Duodenal mucosa (tissue), 2 donors: Measurements from ENCODE around the gene BMP2K.

ENCODE experiments used
- H3K27ac ChIP-seq: one replicate; pipeline ENCODE4 v1.7.0; 2013; ENCODE audit warnings: low read depth, low read length
- H3K27me3 ChIP-seq, 2 donors: one replicate each; pipeline ENCODE4 v1.7.0; 2013; ENCODE audit warnings: low read length in 2 of 2, control low read depth in 1 of 2; ENCODE audit not compliant: insufficient read depth in 2 of 2, control insufficient read depth in 1 of 2
- H3K36me3 ChIP-seq, 2 donors: one replicate each; pipeline ENCODE4 v1.7.0; 2013; ENCODE audit warnings: low read length in 2 of 2, control low read depth in 1 of 2; ENCODE audit not compliant: insufficient read depth in 2 of 2, control insufficient read depth in 1 of 2
- H3K4me1 ChIP-seq, 2 donors: one replicate each; pipeline ENCODE4 v1.7.0; 2013; ENCODE audit warnings: low read length in 2 of 2, control low read depth in 1 of 2; ENCODE audit not compliant: insufficient read depth in 2 of 2, control insufficient read depth in 1 of 2
- H3K4me3 ChIP-seq, 2 donors: one replicate each; pipeline ENCODE4 v1.7.0; 2013; ENCODE audit warnings: low read length in 2 of 2, low read depth in 1 of 2
- H3K9ac ChIP-seq, 2 donors: one replicate each; pipeline ENCODE4 v1.7.0; 2013; ENCODE audit warnings: low read length in 2 of 2, low read depth in 1 of 2
- H3K9me3 ChIP-seq, 2 donors: one replicate each; pipeline ENCODE4 v1.7.0; 2013; ENCODE audit warnings: low read length in 2 of 2, control low read depth in 1 of 2; ENCODE audit not compliant: control insufficient read depth in 1 of 2

BMP2K gene

GRCh38 chr4:78775303-78776078 is 659 bp upstream of the BMP2K start:
- Histone ChIP-seq H3K4me1 (peaks cover 3 to 9% of the 10 kb centered on the region in 2 donors), H3K27me3 (no peaks in the 10 kb centered on the region), H3K9ac (peak overlapping the region; percentile 95 to 100)

DNA sequence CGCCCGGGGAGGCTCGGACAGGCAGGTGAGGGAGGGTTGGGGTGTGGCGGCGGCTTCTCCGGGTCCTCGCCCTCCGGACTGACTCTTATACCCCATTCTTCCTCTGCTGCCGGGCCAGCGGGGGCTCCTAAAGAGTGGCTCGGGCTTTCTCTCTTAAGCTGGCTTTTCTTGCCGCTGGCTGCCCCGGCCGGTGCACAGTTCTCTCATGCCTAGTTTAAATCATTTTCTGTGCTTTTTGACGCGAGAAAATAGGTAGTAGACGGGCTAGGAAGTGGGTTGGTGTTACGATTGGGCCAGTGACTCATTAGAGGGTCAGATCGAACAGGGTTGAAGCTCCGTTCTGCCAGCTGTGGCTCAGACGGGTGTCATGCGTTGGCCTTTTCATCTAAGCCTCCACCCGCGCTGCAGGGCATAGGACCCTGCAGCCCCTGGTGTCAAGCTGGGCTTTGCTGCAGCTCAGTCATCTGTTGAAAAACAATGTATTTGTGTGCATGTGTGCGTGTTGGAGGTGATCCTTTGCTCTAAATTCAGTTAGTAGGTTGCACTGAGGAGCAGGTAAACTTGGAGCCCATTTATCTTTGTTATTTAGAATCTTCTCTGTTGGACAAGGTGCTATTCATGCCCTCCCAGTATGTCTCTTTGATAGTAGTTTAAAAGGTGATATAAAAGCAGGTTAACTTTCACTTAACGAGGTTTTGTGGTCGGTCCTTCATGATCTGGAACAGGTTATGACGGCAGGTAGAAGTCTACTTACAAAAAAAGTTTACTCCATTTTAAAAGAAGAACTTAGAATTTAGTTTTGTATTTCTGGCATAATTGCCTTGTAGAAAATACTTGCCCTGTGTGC is 802 bp downstream of the BMP2K start:
- H3K9me3 ChIP-seq, result no peaks in the 10 kb centered on the region
- H3K4me1 ChIP-seq, result peaks cover 7 to 12% of the 10 kb centered on the region in 2 donors
- H3K9ac ChIP-seq, result peak overlapping the region; percentile 61 to 90
- peak overlapping the region; percentile 34 for H3K27ac ChIP-seq
- no peaks in the 10 kb centered on the region for H3K27me3 ChIP-seq
- H3K36me3 ChIP-seq, result no peaks in the 10 kb centered on the region
- peak overlapping the region; percentile 95 to 98 for H3K4me3 ChIP-seq

More at GRCh38 chr4:78775303-78776078, 659 bp upstream of the BMP2K start:
- H3K9me3 ChIP-seq, result no peaks in the 10 kb centered on the region
- H3K4me3 ChIP-seq, result peak overlapping the region; percentile 95 to 98
- no peaks in the 10 kb centered on the region for H3K36me3 ChIP-seq
- peak overlapping the region; percentile 94 for H3K27ac ChIP-seq

DNA sequence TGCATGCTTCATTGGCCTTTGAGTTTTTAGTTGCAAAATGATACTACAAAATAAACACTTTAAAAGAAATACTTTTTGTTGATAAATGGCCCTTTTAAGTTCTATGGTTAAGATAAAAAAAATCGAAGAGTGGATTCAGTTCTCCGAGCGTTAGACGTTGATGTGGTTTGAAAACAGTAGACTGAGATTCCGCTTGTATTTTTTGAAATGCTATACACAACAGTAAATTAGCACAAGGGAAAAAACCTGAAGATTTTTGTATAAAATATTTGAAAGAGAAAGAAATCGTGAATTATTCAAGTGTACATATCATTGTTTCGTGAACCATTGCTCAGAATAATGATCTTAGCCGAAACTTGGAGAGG is 1.4 kb downstream of the BMP2K start:
- no peak overlapping the region for H3K27ac ChIP-seq
- H3K9me3 ChIP-seq, result no peaks in the 10 kb centered on the region

GRCh38 chr4:78778530-78778929 is 2.4 kb downstream of the BMP2K start:
- Histone ChIP-seq H3K9me3 (no peaks in the 10 kb centered on the region), H3K4me3 (peak overlapping the region; percentile 3), H3K4me1 (peaks cover 7 to 16% of the 10 kb centered on the region in 2 donors), H3K9ac (no peak overlapping the region), H3K27me3 (no peaks in the 10 kb centered on the region), H3K36me3 (no peaks in the 10 kb centered on the region), H3K27ac (no peak overlapping the region)

More for the DNA sequence above, 1.4 kb downstream of the BMP2K start:
- Histone ChIP-seq H3K36me3 (no peaks in the 10 kb centered on the region), H3K4me3 (peak overlapping the region; percentile 95 to 98), H3K4me1 (peaks cover 7 to 16% of the 10 kb centered on the region in 2 donors), H3K9ac (peak overlapping the region in 1 of 2 donors; percentile 61), H3K27me3 (no peaks in the 10 kb centered on the region)

GRCh38 chr4:78779280-78779679 is 3.1 kb downstream of the BMP2K start:
- Histone ChIP-seq H3K4me3 (no peak overlapping the region), H3K27ac (no peak overlapping the region), H3K27me3 (no peaks in the 10 kb centered on the region), H3K4me1 (peaks cover 7 to 16% of the 10 kb centered on the region in 2 donors), H3K9ac (no peak overlapping the region), H3K36me3 (no peaks in the 10 kb centered on the region), H3K9me3 (no peaks in the 10 kb centered on the region)

- Histone ChIP-seq H3K27ac (no peak overlapping the region), H3K4me3 (no peak overlapping the region), H3K36me3 (no peaks in the 10 kb centered on the region), H3K9ac (no peak overlapping the region), H3K9me3 (no peaks in the 10 kb centered on the region), H3K27me3 (no peaks in the 10 kb centered on the region), H3K4me1 (peaks cover 7 to 16% of the 10 kb centered on the region in 2 donors)
Measured at GRCh38 chr4:78780093-78780492, 3.9 kb downstream of the BMP2K start.

- no peaks in the 10 kb centered on the region for H3K9me3 ChIP-seq
- no peaks in the 10 kb centered on the region for H3K27me3 ChIP-seq
- no peak overlapping the region for H3K27ac ChIP-seq
- H3K4me1 ChIP-seq, result peaks cover 7 to 16% of the 10 kb centered on the region in 2 donors
- no peak overlapping the region for H3K4me3 ChIP-seq
- H3K9ac ChIP-seq, result no peak overlapping the region
- H3K36me3 ChIP-seq, result no peaks in the 10 kb centered on the region
Measured at GRCh38 chr4:78781139-78781538, 5.0 kb downstream of the BMP2K start.

- no peak overlapping the region for H3K27ac ChIP-seq
Measured at GRCh38 chr4:78781924-78782323, 5.8 kb downstream of the BMP2K start.

DNA sequence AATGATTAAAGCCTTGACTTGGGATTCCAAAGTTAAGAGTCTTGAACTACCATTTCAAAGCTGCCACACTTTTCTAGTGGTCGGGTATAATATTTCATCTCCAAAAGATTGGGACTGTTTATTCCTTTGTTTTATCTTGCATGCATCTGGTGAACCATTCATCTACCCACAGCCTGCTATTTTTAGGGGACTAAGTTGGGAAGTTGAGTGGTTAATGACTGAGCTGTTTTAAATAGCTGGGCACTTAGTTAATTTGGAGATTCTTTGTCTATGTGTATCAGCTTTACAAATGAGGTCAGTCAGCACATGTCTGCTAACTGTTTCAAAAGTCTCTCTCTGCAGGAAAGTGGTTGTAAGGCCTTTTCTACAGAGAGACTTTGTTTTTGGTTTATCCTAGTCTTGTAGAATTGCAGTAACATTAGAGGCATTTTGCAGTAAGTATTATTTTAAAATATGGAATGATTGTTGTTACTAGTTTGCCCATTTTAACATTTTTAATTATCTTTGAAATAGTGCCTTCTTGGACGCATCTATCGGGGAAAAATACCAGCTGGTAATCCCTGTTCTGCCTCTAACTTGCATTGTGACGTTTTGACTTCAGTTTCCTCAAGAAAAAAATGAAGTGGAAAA is 8.2 kb downstream of the BMP2K start:
- peaks cover 3 to 14% of the 10 kb centered on the region in 2 donors for H3K4me1 ChIP-seq
- H3K36me3 ChIP-seq, result no peaks in the 10 kb centered on the region
- H3K4me3 ChIP-seq, result no peak overlapping the region
- no peak overlapping the region for H3K27ac ChIP-seq
- no peak overlapping the region for H3K9ac ChIP-seq
- no peaks in the 10 kb centered on the region for H3K9me3 ChIP-seq
- H3K27me3 ChIP-seq, result no peaks in the 10 kb centered on the region

More at GRCh38 chr4:78781924-78782323, 5.8 kb downstream of the BMP2K start:
- peaks cover 7 to 16% of the 10 kb centered on the region in 2 donors for H3K4me1 ChIP-seq
- H3K4me3 ChIP-seq, result no peak overlapping the region
- H3K36me3 ChIP-seq, result no peaks in the 10 kb centered on the region
- no peaks in the 10 kb centered on the region for H3K27me3 ChIP-seq
- no peak overlapping the region for H3K9ac ChIP-seq
- H3K9me3 ChIP-seq, result no peaks in the 10 kb centered on the region
